ENCODE results near the gene SMAD2.
"Not testable (repeated sequence)": the region's sequence is repeated elsewhere in the genome, so short reads cannot be mapped to it uniquely, and the experiment has no call there.

The SMAD2 gene

DNA sequence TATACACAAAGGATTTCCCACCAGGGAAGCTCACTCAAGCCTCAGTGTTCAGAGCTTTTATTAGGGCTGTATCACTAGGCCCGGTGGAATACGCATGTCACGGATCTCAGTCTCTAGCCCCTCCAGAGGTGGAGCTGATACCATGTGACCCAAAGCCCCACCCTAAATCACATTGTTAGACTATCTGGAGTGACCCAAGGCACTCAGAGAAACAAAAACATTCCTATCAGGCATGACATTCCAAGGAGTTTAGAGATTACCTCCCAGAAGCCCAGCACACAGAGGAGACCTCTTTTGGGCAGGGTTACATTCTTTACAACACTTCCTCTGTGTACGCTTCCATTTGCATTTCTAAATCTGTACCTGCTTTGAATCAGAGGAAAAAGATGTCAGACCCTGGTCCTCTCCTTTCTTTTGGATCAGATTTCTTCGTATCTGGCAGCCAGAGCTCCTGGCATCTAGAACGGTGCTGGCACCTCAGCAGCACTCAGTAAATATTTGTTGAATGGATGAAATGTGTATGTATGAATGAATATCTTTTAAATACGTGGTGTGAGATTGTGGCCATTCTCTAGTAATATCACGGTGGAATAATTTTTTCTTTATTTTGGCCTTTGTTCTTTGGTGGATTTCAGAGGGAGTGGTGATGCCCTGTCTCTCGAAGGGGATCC lies 37.7 kb upstream of the SMAD2 start:
- H3K27ac ChIP-seq (ENCODE audit: low read depth, low read length): no peak overlapping the region
- no peak overlapping the region for H3K9ac ChIP-seq (ENCODE audit: low read length in 5 of 5)
- H3K4me3 ChIP-seq (ENCODE audit: low read depth in 1 of 5, low read length in 5 of 5): no peak overlapping the region
- no peaks in the 10 kb centered on the region for H3K9me3 ChIP-seq (ENCODE audit: control insufficient read depth in 5 of 5, low read length in 5 of 5)
- peaks cover 0 to 2% (median 1%) of the 10 kb centered on the region in 5 donors for H3K27me3 ChIP-seq (ENCODE audit: control insufficient read depth in 5 of 5, insufficient read depth in 4 of 5, low read length in 5 of 5)
- H3K4me1 ChIP-seq (ENCODE audit: control insufficient read depth in 5 of 5, insufficient read depth in 5 of 5, low read length in 5 of 5): no peaks in the 10 kb centered on the region
- no peaks in the 10 kb centered on the region for H3K36me3 ChIP-seq (ENCODE audit: control insufficient read depth in 5 of 5, insufficient read depth in 5 of 5, low read length in 5 of 5)

DNA sequence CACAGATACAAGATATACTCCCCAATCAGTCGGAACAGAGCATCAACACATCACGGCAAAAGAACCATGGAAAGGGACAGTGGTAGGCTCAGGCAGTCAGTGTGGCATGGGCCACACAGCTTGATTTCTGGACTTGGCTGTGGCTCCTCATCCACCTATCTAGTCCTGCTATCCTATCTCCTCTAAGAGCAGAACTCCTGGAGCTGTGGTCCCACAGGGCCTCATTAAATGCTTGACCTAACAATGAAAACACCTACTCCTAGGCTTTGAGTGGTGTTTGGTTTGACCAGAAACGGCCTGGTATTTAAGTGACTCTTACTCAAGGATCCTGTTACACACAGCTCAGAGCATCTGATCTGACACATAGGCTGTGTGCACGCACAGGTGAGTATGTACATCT lies 33.6 kb upstream of the SMAD2 start:
- H3K4me1 ChIP-seq (ENCODE audit: control insufficient read depth in 5 of 5, insufficient read depth in 5 of 5, low read length in 5 of 5): no peaks in the 10 kb centered on the region
- H3K4me3 ChIP-seq (ENCODE audit: low read depth in 1 of 5, low read length in 5 of 5): no peak overlapping the region
- no peaks in the 10 kb centered on the region for H3K27me3 ChIP-seq (ENCODE audit: control insufficient read depth in 5 of 5, insufficient read depth in 4 of 5, low read length in 5 of 5)
- peaks cover 0 to 10% (median 3%) of the 10 kb centered on the region in 5 donors for H3K9me3 ChIP-seq (ENCODE audit: control insufficient read depth in 5 of 5, low read length in 5 of 5)
- no peak overlapping the region for H3K9ac ChIP-seq (ENCODE audit: low read length in 5 of 5)
- no peak overlapping the region for H3K27ac ChIP-seq (ENCODE audit: low read depth, low read length)
- no peaks in the 10 kb centered on the region for H3K36me3 ChIP-seq (ENCODE audit: control insufficient read depth in 5 of 5, insufficient read depth in 5 of 5, low read length in 5 of 5)

DNA sequence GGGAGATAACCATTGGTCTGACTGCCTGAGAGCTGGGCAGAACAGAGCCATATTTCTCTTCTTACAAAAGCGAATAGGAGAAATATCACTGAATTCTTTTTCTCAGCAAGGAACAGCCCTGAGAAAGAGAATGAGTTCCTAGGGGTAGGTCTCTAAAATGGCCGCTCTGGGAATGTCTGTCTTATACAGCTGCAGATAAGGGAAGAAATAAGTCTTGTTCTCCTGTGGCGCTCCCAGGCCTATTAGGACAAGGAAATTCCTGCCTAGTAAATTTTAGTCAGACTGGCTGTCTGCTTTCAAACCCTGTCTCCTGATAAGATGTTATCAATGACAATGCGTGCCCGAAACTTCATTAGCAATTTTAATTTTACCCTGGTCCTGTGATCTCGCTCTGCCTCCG lies 30.5 kb upstream of the SMAD2 start:
- H3K27me3 ChIP-seq (ENCODE audit: control insufficient read depth in 5 of 5, insufficient read depth in 4 of 5, low read length in 5 of 5); H3K9me3 ChIP-seq (ENCODE audit: control insufficient read depth in 5 of 5, low read length in 5 of 5); H3K27ac ChIP-seq (ENCODE audit: low read depth, low read length); H3K4me1 ChIP-seq (ENCODE audit: control insufficient read depth in 5 of 5, insufficient read depth in 5 of 5, low read length in 5 of 5); H3K4me3 ChIP-seq (ENCODE audit: low read depth in 1 of 5, low read length in 5 of 5); H3K36me3 ChIP-seq (ENCODE audit: control insufficient read depth in 5 of 5, insufficient read depth in 5 of 5, low read length in 5 of 5); H3K9ac ChIP-seq (ENCODE audit: low read length in 5 of 5): not testable (repeated sequence)

DNA sequence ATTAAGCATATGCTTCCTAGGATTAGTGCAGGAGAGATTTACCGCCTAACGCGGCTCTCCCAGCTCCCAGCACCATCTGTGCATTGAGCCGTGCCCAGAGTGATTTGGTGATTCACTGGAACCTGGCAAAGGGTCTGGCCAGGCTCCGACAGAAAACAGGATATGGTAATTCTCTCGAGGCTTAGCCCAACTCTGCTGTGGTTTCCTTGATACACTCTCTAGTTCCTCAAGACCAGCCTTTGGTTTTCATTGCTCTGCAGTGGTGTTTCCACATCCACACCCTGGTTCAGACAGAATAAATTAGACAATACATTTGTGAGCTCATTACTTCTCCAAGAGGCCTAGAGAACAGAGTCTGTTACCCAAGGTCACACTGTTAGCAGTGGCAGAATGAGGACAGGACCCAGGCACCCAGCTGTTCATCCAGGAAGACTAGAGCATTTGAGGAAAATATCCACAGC lies 23.0 kb upstream of the SMAD2 start:
- no peak overlapping the region for H3K27ac ChIP-seq (ENCODE audit: low read depth, low read length)
- H3K36me3 ChIP-seq (ENCODE audit: control insufficient read depth in 5 of 5, insufficient read depth in 5 of 5, low read length in 5 of 5): no peaks in the 10 kb centered on the region

DNA sequence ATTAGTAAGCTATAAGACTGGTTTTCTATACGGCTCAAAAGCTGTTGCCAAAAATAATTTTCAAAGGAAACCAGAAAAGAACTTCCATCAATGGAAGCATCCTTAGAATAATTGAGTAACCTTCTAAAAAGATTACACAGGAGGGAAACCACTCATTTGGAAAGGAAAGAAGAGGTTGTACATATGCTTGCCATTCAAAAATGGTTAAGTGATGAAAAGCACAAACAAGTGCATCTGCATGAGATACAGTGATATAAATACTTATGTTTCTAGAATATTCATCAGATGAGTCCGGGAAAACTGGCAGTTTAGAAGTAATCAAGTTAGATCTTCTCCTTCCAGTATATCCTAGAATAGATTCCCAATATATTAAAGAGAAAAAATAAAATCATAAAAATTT lies 20.1 kb upstream of the SMAD2 start:
- Histone ChIP-seq H3K4me3 (ENCODE audit: low read depth in 1 of 5, low read length in 5 of 5) (no peak overlapping the region), H3K4me1 (ENCODE audit: control insufficient read depth in 5 of 5, insufficient read depth in 5 of 5, low read length in 5 of 5) (peaks cover 3 to 17% (median 12%) of the 10 kb centered on the region in 5 donors), H3K27me3 (ENCODE audit: control insufficient read depth in 5 of 5, insufficient read depth in 4 of 5, low read length in 5 of 5) (no peaks in the 10 kb centered on the region)

More for the DNA sequence above, 23.0 kb upstream of the SMAD2 start:
- Histone ChIP-seq H3K4me1 (ENCODE audit: control insufficient read depth in 5 of 5, insufficient read depth in 5 of 5, low read length in 5 of 5) (peaks cover 3 to 17% (median 12%) of the 10 kb centered on the region in 5 donors), H3K27me3 (ENCODE audit: control insufficient read depth in 5 of 5, insufficient read depth in 4 of 5, low read length in 5 of 5) (peaks cover 0 to 5% (median 0%) of the 10 kb centered on the region in 5 donors), H3K9me3 (ENCODE audit: control insufficient read depth in 5 of 5, low read length in 5 of 5) (no peaks in the 10 kb centered on the region), H3K4me3 (ENCODE audit: low read depth in 1 of 5, low read length in 5 of 5) (no peak overlapping the region), H3K9ac (ENCODE audit: low read length in 5 of 5) (no peak overlapping the region)

DNA sequence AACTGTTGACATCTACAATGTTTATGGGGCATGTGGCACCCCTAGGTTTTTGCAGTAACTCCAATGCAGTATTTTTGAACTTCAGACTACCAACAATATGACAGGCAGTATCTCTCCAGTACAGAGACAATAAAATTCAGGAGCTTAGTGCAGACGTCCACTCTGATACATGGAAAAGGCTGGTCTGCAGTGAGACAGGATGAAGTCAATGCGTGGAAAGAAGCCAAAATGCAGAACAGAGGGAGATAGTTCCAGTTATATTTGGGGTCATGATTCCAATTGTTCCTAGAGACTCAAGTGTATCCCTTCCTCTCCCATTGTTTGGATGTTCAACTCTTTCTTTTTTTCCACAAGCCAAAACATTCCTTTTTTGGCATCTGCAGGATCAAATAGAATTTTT lies 18.7 kb upstream of the SMAD2 start:
- Histone ChIP-seq H3K27me3 (ENCODE audit: control insufficient read depth in 5 of 5, insufficient read depth in 4 of 5, low read length in 5 of 5) (no peaks in the 10 kb centered on the region), H3K9ac (ENCODE audit: low read length in 5 of 5) (no peak overlapping the region), H3K27ac (ENCODE audit: low read depth, low read length) (no peak overlapping the region), H3K9me3 (ENCODE audit: control insufficient read depth in 5 of 5, low read length in 5 of 5) (no peaks in the 10 kb centered on the region), H3K4me3 (ENCODE audit: low read depth in 1 of 5, low read length in 5 of 5) (no peak overlapping the region), H3K36me3 (ENCODE audit: control insufficient read depth in 5 of 5, insufficient read depth in 5 of 5, low read length in 5 of 5) (no peaks in the 10 kb centered on the region), H3K4me1 (ENCODE audit: control insufficient read depth in 5 of 5, insufficient read depth in 5 of 5, low read length in 5 of 5) (peaks cover 3 to 17% (median 12%) of the 10 kb centered on the region in 5 donors)

More for the DNA sequence above, 20.1 kb upstream of the SMAD2 start:
- Histone ChIP-seq H3K27ac (ENCODE audit: low read depth, low read length) (no peak overlapping the region), H3K36me3 (ENCODE audit: control insufficient read depth in 5 of 5, insufficient read depth in 5 of 5, low read length in 5 of 5) (no peaks in the 10 kb centered on the region), H3K9me3 (ENCODE audit: control insufficient read depth in 5 of 5, low read length in 5 of 5) (no peaks in the 10 kb centered on the region), H3K9ac (ENCODE audit: low read length in 5 of 5) (no peak overlapping the region)

DNA sequence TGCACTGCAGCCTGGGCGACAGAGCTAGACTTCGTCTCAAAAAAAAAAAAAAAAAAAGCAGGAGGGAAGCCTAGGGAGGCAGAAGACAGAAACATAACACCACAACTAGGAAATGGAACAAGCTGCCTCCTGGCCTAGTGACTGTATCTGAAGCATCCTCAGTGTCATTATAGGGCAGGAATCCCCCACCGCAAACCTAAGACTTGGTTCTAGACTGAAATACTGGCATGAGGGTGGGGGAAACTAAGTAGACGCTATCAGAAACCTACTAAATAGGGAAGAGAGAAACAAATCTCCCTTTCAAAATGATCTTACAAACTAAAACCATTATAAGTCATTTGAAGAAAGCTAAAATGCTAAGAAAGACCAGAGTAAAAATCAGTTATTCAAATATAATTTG lies 16.4 kb upstream of the SMAD2 start:
- H3K9ac ChIP-seq (ENCODE audit: low read length in 5 of 5): no peak overlapping the region
- no peaks in the 10 kb centered on the region for H3K27me3 ChIP-seq (ENCODE audit: control insufficient read depth in 5 of 5, insufficient read depth in 4 of 5, low read length in 5 of 5)
- H3K36me3 ChIP-seq (ENCODE audit: control insufficient read depth in 5 of 5, insufficient read depth in 5 of 5, low read length in 5 of 5): no peaks in the 10 kb centered on the region
- no peaks in the 10 kb centered on the region for H3K9me3 ChIP-seq (ENCODE audit: control insufficient read depth in 5 of 5, low read length in 5 of 5)
- H3K27ac ChIP-seq (ENCODE audit: low read depth, low read length): no peak overlapping the region
- no peak overlapping the region for H3K4me3 ChIP-seq (ENCODE audit: low read depth in 1 of 5, low read length in 5 of 5)
- peaks cover 0 to 10% (median 5%) of the 10 kb centered on the region in 5 donors for H3K4me1 ChIP-seq (ENCODE audit: control insufficient read depth in 5 of 5, insufficient read depth in 5 of 5, low read length in 5 of 5)

DNA sequence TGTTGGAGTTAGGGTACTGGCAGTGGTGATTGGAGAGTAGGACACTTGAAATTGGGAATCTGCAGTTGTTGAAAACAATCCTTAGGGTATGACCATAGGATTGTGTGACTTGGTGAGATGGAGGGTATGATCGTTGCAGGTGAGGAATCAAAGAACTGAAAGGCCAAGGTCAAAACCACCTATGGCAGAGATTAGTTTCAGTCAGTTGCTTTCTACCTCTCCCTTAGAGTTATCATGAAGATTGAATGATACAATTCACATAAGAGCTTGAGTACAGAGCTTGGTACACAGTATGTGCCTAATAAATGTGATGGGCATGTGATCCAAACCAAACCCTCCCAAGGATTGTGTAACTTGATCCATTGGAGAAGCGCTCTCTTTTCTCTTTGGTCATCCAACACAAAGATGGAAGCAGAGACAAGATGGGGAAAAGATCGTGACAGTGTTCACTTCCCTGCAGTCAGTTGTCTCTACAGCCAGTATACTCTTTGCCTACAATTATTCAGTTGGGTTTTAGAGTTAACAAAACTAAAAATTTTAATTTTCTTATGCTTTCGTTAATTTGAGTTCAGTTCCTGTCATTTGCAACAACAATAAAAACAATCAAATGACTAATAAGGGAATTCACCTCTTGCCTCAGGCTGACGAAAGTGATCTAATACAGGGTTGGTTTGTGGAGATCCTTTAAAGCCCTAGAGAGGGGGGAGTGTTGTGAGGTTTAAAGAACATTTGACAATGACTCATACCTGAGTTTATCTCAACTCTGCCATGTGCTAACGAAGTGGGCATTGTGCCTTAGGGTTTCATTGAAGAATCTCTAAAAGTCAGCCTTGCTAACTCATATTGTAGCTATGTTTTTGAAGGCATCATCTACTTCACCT lies 14.8 kb upstream of the SMAD2 start:
- no peak overlapping the region for H3K4me3 ChIP-seq (ENCODE audit: low read depth in 1 of 5, low read length in 5 of 5)
- H3K9ac ChIP-seq (ENCODE audit: low read length in 5 of 5): no peak overlapping the region
- H3K27me3 ChIP-seq (ENCODE audit: control insufficient read depth in 5 of 5, insufficient read depth in 4 of 5, low read length in 5 of 5): no peaks in the 10 kb centered on the region
- no peaks in the 10 kb centered on the region for H3K36me3 ChIP-seq (ENCODE audit: control insufficient read depth in 5 of 5, insufficient read depth in 5 of 5, low read length in 5 of 5)
- H3K9me3 ChIP-seq (ENCODE audit: control insufficient read depth in 5 of 5, low read length in 5 of 5): no peaks in the 10 kb centered on the region
- H3K27ac ChIP-seq (ENCODE audit: low read depth, low read length): no peak overlapping the region
- H3K4me1 ChIP-seq (ENCODE audit: control insufficient read depth in 5 of 5, insufficient read depth in 5 of 5, low read length in 5 of 5): peaks cover 0 to 9% (median 5%) of the 10 kb centered on the region in 5 donors

DNA sequence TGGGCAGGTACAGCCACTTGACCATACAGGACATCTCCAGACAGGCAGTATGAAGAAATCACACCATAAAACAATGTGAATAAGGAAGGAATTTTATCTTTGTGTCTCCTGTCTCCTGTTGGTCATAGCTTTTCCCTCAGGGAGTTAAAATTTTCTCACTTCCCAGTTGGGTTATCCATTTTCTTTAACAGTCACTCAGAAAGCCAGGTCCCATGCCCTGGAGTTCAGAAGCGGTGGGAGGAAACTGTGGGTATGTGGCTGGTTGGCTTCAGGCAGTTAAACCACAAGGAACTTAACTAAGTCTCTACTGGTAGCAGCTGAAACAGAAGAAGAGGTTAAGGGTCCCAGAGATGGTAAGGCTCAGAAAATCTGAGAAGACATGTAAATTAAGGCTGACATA lies 6.5 kb upstream of the SMAD2 start:
- Histone ChIP-seq H3K4me3 (ENCODE audit: low read depth in 1 of 5, low read length in 5 of 5) (no peak overlapping the region), H3K9ac (ENCODE audit: low read length in 5 of 5) (no peak overlapping the region), H3K4me1 (ENCODE audit: control insufficient read depth in 5 of 5, insufficient read depth in 5 of 5, low read length in 5 of 5) (peaks cover 0 to 13% (median 10%) of the 10 kb centered on the region in 5 donors), H3K9me3 (ENCODE audit: control insufficient read depth in 5 of 5, low read length in 5 of 5) (no peaks in the 10 kb centered on the region), H3K27ac (ENCODE audit: low read depth, low read length) (no peak overlapping the region), H3K27me3 (ENCODE audit: control insufficient read depth in 5 of 5, insufficient read depth in 4 of 5, low read length in 5 of 5) (no peaks in the 10 kb centered on the region), H3K36me3 (ENCODE audit: control insufficient read depth in 5 of 5, insufficient read depth in 5 of 5, low read length in 5 of 5) (no peaks in the 10 kb centered on the region)
